Measurements from ENCODE around the gene ELK3.

- no peak for TF ChIP-seq CTCF (IDR thresholded peaks at IDR 0.05; ENCODE audit: insufficient read depth, low read length, poor library complexity, severe bottlenecking)
- no peak for TF ChIP-seq EZH2phosphoT487 (conservative IDR thresholded peaks at IDR 0.05; ENCODE audit: low read length)
These were observed 64.2 kb downstream of the ELK3 start for GRCh38 chr12:96258104-96258961.
